HS-27A (cell line): ENCODE measurements around the gene CYTH1.

Source experiments
- DNase-seq: peaks from one replicate; pipeline ENCODE4 v3.0.0-alpha.2; 2012; ENCODE audit warnings: low read depth, missing footprints

Gene CYTH1

DNA sequence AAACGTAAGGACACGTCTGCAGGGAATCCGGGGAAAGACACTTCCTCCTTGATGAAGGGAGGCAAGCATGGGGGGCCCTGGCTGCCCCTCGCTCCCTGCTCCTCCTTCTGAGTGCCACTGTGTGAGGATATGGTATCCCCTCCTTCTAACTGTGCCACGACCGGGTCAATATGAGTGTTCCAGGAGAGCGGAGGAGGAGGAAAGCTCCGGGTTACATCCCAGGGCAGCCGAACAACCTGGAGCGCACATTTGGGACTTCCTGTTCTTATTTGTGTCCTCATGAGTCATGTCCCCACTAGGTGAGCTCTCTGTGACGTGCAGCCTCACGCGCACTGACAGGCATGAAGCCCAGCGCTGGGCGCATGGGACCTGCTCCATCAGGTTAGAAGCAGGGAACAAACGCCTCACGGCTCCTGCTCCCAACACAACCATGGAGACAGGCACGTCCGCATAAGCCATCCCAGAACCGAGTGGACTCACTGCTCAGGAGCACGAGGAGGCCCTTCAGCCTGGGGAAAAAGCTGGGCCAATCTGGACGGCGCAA is 112.0 kb downstream of the CYTH1 start:
- DNase-seq, result no peak

DNA sequence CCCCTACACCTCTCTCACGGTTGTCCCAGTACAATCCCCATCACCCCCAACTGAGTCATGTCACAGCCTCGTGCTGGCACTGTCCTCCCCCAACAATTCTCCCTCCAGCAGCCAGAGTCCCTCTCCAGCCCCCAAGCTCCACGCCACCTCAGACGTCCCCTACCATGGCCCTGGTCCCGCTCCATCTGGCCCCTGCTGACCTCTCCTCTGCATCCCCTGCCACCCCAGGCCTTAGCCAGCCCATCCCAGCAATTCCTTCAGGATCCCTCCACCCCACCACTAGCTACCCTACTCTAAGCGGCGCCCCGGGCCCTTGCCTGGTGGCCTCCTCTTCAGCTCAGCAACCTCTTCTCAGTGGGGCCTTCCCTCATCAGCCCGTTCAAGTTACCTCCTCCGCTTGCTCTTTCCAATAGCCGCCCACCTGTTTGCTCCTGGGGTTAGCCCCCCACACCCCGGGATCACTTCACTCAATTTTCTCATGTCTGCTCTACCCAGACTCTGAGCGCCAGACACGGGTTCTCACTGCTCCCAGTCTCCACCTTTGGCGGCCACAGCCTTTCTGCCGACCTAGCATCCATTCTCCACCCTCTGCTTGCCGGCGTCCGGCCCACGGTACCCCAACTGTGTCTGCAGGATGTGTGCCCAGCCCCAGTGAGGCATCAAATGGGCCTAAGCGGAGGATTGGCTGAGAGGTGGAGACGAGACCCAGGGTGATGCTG is 112.7 kb downstream of the CYTH1 start:
- no peak for DNase-seq

DNA sequence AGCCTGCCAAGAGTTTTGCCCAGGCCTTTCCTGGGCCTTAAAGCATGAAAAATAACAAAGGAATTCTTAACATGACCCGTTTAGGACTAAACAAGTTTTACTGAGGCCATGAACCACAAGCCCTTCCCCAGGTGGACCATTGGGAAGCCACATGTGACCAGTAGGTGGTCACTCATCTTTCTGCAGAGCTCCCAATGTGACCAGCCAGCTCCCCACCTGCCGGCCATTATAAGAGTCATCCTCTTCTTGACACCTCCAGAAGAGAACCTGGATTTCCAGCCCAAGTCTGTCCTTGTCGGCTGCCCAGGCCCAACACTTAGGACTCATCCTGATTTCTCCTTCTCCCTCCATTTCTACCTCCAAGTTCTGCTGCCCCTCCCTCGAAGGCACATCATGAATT is 113.2 kb downstream of the CYTH1 start:
- DNase-seq, result no peak

DNA sequence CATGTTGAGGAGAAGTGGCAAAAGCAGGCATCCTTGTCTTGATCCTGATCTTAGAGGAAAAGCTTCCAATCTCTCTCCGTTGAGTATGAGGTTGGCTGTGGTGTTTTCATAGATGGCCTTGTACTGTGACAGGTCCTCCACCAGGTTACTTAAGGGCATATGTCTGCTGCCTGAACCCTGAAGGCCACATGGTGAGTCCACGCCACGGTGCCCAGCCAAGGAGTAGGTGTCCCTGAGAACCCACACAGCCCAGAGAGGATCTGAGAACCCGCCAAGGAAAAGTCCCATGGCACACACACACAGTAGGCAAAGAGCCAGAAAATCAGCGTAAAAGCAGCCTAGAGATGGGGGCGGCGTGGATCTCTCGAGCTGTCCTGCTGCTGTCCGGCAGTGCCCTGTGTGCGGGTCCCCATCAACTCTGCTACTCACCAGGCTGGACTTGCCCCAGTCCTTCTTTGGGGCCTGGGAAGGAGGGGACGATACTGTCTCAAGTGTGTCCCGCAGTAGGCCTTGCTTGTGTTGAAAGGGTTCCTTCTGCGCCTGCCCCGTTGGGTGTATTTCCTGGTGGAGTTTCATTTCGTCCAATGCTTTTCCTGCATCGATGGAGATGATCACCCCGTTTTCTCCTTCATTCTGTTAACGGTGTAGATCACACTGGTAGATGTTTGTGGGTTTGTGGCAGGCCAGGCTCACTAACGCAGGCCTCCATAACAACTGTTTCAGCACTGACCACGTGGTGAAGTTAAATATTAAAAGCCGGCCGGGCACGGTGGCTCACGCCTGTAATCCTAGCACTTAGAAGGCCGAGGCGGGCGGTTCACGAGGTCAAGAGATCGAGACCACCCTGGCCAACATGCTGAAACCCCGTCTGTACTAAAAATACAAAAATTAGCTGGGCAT is 114.1 kb downstream of the CYTH1 start:
- DNase-seq, result no peak

DNA sequence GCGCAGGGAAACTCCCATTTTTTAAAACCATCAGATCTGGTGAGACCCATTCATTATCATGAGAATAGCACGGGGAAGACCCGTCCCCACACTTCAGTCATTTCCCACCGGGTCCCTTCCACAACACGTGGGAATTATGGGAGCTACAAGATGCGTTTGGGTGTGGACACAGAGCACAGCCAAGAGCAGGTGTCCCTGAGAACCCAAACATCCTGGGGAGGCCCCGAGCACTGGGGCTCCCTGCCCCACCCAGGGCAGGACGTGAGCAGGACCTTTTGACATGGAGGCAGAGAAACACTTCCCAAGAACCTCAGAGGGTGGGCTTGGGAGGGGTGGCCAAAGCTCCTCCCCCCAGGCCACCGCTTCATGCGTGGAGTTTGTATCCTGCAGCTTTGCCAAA is 115.0 kb downstream of the CYTH1 start:
- no peak for DNase-seq

DNA sequence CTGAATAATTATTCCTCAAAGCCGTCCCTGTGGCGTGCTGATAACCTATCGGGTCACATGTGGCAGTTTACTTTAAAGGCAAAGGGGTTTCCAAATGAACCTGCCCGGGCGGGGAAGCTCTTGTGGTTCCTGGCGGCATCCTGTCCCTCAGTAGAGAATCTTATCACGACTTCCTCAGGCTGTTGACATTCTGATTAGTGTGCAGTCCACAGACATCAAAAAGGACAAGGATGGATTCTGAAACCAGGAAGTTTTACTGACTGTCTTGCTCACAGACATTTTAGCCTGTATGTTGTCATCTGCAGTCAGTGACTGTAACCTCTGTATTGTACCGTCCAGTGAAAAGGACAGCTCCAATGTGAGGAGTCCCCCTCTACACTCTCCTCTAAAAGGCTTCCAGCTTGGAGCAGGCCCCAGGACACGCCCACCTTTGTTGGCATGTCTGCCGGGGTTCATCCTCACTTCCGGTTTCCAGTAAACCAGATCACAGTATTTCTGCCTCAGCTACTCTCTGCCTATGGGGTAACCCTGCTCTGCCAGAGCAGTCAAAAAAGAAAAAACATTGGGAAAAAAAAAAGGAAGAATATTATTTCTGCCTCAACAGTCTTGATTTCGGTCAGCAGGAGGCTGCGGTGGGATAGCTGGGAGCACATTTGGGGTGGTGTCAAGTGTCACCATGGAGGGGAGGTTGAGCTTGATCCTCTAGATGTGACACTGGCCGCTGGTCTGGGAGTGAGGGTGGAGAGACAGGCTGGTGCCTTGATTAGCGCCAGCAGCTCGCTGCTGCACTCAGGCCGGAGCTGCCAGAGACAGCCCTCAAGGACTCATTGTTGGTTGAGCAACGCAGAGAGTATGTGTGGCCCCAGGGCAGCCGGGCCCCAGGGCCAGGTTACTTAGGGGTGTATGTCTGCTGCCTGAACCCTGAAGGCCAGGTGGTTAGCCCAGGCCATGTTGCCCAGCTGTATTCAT is 115.8 kb downstream of the CYTH1 start:
- no peak for DNase-seq

DNA sequence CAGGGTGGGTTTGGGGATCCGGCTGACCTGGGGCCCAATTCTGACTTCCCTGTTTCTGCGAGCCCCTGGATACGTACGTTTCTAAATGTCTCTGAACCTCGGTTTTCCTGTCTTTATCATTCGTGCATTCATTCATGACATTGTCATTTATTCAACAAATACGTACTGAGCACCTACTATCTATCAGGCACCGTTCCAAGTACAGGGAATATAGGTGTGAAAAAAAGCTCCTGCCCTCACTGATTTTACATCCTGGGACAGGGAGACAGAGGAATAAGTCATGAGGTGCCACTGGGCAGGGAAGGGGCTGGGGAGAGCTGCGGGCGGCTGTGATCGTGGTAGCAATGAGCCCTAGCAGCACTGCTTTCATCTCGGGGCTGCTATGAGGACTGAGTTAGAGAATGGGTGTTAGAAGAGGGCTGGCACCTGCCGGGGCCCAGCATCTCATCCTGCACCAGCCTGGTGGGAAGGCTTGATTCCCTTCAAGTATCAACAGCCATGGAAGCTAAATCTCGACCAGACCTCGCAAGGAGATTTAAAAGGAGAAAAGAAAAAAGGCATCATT is 116.6 kb downstream of the CYTH1 start:
- no peak for DNase-seq

DNA sequence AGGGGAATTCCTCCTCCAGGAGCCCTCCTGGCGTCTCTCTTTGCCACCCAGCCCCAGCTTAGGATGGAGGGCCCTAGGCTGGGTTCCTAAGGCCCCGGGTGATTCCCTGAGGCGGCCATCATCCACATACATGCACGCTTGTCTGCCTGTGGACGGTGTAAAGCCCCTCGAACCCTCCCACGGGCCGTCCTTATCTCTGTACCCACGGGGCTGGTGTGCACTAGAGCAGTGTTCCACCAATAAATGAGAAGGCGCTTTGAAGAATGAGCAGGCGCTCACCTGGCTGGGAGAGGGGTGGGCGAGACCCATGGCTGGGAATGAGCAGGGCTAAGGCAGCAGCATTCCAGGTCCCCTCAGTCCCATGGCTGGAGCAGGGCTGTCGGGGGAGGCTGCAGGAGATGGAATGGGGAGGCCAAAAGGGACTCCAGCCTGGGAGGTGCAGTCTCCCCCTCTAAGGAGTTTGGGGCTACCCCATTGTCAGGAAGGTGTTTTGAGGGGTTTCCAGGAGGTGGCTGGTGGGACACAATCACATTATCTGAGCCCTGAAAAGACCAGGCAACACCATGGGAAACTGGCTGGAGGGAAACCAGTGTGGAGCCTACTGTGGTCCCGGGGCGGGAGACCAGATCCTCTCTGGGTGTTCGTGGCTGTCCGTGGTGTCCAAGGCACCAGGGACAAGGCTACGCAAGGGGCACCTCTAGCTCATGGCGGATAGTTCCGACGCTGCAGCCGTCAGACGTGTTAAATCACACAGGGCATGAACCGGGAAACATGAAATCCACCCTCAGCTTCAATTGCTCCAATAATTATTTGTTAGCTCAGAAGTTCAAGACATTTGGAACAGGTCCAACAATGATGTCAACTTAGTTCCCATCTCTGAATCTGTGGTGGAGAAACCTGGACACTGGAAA is 117.3 kb downstream of the CYTH1 start:
- DNase-seq, result no peak

DNA sequence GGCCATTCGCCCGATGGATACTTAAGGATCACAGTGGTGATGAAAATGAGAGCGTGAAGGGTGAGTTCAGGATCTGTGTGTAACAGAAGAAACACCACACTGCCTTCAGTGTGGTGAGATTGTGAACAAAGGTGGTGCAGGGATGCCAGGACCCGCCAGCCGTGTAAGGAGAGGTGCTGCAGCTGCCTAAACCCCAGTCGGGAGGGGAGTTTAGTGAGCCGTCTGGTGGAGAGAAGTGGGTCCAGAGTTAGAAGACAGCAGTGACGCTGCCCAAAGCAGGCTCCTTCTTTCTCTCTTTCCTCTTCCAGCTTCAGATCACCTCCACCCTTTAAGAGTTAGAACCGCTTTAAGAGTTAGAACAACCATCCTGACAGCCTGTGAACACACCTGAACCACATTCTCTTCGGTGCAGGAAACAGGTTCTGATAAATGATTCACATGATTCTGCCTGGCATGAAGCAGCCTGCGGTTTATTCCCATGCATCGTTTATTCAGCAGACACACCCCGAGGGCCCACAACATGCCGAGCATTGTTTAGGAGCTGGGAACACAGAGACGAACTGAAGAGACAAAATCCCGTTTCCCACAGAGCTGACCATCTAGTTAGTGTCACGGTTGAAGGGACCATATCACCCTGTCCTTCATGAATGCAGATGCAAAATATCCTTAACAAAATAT is 120.8 kb downstream of the CYTH1 start:
- no peak for DNase-seq

DNA sequence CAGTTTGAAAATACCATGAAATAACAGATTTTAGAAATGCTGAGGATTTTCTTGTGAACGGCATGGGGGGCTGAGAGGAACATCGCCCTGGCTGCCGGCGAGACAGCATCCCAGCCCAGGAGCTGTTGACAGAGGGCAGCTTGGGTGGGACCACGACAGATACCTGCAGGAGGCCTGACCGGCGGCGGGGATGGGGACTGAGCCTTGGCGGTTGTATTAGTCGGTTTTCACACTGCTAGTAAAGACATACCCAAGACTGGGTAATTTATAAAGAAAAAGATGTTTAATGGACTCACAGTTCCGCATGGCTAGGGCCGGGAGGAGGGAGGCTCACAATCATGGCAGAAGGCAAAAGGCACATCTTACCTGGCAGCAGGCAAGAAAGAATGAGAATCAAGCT is 122.5 kb downstream of the CYTH1 start:
- DNase-seq, result no peak

DNA sequence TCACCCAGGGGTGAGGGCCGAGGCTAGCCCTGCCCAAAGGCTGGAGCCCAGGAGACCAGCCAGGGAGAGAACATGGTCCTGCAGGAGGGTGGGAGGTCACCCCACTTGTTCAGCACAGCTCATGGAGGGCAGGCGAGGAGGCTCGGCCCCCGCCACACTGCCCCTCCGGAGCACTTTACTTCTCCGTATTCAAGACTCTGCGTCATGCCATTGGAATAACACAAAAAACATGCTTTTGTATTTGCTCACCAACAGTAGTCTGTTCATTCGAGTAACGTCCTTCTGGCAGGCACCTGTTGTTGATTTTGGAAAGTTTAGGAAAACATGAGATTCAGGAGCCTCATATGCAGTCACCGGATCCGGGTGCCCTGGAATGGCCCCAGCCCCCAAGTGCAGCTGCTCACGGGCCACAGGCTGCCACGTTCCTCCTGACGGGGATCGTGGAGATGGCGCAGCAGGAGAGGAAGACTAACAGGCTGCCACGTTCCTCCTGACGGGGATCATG is 123.7 kb downstream of the CYTH1 start:
- no peak for DNase-seq

DNA sequence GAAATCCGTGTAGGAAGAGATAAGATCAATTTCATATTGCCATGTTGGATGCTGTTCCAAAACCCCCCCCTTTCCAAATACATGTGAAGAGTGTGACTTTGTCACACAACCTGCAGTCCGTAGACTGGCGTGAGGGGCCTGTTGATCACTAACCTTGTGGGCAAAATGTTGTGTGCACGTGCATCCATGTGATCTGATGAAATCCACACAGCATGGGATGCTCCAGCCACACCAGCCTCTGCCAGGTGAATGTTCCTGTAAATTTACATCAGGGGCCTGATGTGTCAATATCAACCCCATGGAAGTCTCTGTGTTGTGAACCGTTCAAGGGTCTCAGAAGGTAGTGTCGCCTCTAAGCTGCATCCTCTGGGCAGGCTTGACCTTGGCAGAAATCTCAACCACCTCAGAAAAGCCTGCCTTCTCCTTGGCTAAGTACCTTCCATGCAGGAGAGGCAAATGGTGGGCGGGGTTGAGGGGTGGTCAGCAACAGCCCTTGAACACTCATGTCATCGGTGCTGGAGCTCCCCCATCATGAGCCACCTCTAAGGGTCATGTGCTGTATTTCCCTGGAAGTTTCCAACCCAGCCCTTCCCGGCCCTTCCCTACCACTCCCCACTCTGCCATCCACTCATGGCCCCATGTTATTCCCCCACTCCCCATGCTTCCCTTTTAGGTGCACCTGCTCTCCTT is 126.7 kb downstream of the CYTH1 start:
- DNase-seq, result no peak

DNA sequence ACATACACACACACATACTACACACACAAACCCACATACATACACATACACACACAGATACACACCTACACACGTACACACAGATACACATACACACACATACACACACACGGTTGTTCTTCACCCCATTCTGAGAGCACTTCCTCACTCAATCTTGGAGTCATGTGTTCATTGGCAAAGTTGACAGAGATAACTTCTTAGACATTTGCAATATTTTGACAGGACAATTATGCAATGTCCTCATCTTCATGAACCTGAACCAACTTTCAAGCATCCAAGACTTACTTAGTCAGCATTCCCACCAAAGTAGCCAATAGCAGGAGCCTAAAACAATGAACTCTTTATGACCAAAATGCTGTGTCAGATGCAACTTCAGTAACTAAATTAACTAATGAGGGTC is 127.7 kb downstream of the CYTH1 start:
- no peak for DNase-seq

DNA sequence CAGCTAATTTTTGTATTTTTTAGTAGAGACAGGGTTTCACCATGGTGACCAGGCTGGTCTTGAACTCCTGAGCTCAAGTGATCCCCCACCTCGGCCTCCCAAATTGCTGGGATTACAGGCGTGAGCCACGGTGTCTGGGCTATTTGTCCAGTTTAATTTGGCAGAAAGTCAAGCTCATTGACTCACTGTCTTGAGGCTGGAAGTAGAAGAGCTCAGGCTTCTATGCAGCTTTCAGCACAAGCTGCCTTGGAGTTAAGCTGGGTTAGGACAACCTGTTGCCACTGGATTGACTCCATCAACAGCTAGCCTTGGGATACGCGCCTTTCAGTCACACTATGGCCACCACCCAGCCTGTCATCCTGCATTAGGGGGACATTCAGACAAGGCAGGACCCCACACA is 128.7 kb downstream of the CYTH1 start:
- no peak for DNase-seq

DNA sequence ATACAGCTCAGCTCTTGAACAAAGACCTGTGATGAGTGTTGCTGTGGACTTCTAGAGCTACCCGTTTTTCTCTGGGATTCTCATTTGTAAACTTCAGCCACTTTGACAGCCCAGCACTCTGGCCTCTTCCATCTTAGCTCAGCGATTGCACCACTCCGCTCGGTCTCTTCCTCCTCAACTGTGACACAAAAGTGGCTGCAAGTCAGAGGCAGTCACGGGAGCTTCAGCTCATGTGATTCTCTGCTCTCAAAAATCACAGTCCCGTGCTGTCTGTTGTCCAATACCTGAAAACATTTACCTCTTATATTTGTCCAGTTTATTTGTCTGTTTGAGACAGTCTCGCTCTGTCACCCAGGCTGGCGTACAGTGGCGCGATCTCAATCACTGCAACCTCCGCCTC is 129.2 kb downstream of the CYTH1 start:
- DNase-seq, result no peak

DNA sequence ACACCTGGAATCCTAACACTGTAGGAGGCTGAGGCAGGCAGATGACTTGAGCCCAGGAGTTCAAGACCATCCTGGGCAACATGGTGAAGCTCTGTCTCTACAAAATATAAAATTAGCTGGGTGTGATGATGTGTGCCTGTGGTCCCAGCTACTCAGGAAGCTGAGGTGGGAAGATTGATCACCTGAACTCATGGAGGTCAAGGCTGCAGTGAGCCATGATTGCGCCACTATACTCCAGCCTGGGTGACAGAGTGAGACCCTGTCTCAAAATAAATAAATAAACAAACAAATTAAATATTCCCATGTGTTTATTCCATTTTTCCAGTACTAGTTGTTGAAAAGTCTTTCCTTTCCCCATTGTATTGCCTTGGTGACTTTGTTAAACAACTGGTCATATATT is 130.0 kb downstream of the CYTH1 start:
- no peak for DNase-seq

DNA sequence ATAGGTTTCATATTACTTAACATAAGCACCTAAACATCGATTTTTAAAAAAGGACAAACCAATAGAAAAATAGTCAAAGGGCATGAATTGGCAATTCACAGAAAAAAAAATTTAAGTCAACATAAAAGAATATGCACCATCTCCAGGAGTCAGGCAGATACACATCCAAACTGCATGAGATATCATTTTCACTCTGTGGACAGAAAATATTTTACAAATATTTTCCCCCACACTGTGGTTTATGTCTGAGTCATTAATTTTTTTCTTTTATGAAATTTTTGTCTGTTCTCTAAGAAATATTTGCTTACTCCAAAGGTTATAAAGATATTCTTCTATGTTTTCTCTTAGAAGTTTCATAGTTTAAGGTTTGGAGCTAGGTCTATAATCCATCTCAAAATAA is 130.5 kb downstream of the CYTH1 start:
- no peak for DNase-seq

DNA sequence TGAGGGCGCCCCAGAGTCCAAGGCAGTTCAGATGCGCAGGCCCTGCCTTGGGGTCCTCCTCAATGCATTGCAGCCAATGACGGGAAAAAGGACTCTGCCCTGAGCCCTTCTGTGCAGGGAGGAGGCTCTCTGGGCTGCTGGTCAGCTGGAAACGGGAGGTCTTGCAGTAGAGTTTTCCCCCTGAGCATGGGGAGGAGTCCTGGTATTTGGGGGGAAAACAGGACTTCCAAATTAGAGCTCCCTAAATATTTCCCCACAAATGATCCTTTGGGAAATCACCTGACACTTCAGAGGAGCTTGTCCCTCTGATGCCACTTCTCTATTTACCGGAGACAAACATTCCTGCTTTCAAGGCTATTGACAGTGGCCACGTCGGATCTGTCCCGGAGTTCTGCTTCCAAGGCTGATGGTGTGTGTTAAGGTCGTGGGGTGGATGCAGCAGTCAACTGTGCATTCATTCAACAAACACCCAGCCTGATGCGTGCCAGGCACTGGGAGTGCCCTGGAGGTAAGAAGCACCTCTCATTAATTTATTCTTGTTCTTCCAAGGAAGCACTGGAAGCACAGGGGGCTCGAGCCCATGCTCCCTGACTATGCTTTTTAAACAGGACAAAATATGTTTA is 131.9 kb downstream of the CYTH1 start:
- DNase-seq, result no peak

DNA sequence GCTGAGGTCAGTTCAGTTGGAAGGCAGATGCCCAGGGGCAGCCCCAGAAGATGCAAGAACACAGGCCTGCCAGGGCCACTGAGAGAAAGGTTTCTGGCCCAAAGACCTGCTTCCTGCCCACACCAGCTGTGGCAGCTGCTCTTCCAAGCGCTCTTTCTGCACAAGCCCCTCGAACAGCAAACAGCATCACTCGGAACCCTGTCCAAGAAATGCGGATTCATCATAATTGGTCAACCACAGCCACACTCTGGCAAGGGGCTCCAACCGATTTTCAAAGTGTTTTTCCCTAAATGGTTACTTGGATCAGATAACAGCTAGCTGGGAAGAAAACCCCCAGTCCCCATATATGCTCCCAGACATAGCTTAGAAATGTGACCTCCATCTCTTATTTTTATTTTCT is 133.8 kb downstream of the CYTH1 start:
- no peak for DNase-seq
